GM13976 (cell line): Measurements from ENCODE around the gene LOXL1.

Source experiments
- DNase-seq: peaks from one replicate; pipeline ENCODE4 v3.0.0; 2012; ENCODE audit warnings: low spot score
- CTCF ChIP-seq: IDR thresholded peaks from 2 replicates; pipeline ENCODE4 v1.5.1; 2012; ENCODE audit warnings: borderline replicate concordance, mild to moderate bottlenecking; ENCODE audit not compliant: insufficient read depth; ENCODE audit errors: extremely low read depth, missing control alignments, control extremely low read depth
- in situ Hi-C: fragments of 300-500 bp; cut with MboI; formaldehyde crosslinking; loops from one replicate; pipeline ENCODE4 v1.12.0; 2022; ENCODE audit warnings: low sequenced_read_pairs, mixed read lengths, inconsistent platforms; ENCODE audit not compliant: unreplicated experiment

LOXL1 gene

DNA sequence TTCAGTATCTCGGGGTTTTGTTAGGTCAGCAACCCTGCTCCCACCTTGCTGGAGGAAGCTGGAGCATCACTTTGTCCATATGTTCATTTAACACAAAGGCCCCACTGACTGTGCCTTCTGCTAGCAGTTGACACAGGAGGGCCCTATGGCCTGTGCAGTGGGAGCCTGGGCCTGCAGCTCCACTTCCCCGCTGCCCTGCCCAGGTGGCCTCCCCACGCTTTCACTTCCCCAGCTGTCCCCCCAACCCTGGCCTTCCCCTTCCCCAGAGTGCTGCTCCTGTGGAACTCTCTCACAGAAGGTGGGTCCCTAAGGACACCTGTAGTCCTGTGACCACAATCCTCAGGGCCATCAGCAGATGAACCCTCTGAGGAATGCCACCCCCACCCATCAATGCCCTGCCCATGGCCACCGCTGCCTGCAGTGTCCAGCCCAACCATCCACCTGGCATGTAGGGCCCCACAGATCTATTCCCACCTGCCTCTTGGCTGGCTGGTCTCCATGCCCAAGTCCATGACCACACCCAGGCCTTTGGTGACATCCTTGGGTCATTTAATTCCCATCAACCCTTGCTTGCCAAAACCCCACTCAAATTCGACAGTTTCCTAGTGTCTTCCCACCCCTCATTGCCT, 39.4 kb upstream of the LOXL1 start:
- DNase-seq = no peak
- in situ Hi-C loops = no loop called here
- TF ChIP-seq CTCF = no peak

DNA sequence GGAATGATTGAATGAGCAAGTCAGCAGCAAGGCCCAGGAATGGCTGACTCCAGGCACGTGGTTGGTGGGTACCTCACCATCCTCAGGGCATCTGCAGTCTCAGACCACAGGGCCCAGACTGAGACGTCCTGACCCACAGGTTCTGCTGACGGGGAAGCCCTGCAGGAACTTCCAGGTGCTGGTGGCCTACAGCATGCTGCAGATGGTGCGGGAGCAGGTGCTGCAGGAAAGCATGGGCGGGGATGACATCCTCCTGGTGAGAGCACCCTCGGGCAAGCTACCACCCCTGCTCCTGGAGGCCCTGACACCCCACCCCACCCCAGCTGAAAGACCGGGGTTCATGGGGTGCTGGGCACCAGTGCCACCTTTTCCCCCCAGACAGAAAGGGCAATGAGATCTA, 38.8 kb upstream of the LOXL1 start:
- DNase-seq = no peak
- in situ Hi-C loops = no loop called here
- TF ChIP-seq CTCF = no peak

DNA sequence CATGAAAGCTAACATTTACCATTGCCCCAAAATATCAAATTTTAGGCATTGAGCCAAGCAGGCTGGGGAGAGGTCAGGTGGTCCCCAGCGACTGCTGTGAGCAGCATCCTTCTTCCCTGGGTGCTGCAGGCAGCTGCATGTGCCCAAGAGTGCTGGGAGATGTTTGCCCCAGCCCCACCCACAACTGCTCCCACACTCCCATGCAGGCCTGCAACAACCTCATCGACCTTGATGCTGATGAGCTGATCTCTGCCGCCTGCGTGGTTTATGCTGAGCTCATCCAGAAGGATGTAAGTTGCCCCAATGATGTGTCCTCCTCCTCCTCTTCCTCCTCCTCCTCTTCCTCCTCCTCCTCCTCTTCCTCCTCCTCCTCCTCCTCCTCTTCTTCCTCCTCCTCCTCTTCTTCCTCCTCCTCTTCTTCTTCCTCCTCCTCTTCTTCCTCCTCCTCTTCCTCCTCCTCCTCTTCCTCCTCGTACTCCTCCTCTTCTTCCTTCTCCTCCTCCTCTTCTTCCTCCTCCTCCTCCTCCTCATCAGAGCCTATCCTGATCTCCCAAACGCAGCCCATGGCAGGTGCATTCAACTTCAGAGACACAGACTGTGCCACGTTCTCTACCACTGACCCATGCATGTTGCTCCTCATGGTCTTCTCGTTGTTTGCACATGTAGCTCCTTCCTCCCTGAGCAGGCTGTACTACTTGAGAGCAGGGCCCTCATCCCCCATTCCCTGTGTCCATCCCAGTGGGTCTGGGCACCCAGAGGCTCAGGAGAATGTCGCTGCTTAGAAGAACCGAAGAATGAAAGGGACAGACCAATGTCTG, 37.8 kb upstream of the LOXL1 start:
- no peak for DNase-seq
- no peak for TF ChIP-seq CTCF
- in situ Hi-C loops = no loop called here

GRCh38 chr15:73889053-73889761, 37.1 kb upstream of the LOXL1 start:
- no peak for TF ChIP-seq CTCF
- in situ Hi-C loops = no loop called here

DNA sequence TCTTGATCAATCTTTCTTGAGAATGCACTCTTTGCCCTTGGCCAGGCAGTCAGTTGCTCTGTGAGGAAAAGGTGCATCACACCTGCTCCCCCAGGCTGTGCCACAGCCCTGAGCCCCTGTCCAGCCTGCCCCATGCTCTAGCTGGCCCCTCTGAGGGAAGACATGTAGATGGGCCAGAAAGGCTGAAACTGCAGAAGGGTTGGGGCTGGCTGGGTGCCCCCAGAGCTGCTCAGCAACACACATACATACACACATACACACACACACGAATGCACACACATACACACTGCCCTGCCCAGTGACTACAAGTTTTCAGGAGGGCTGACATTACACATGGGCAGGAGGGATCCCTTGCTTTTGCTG, 36.5 kb upstream of the LOXL1 start:
- TF ChIP-seq CTCF = no peak
- in situ Hi-C loops = no loop called here
- no peak for DNase-seq

More at GRCh38 chr15:73889053-73889761, 37.1 kb upstream of the LOXL1 start:
- DNase-seq = no peak

- in situ Hi-C loops = no loop called here
- no peak for TF ChIP-seq CTCF
- no peak for DNase-seq
Measured at GRCh38 chr15:73891328-73892315, 34.6 kb upstream of the LOXL1 start.
